Measurements from ENCODE around the gene FOXD1. TPM values are rescaled to one million over a fixed set of nuclear protein-coding genes. Genes with fewer than 3 reads are reported as not detected.
A peak's percentile ranks its signal among the peaks of the same experiment; 100 is the strongest.

Gene FOXD1
- total and polyA plus RNA-seq, 9 of the 15 experiments (the other 6 are each of a cell fraction or from before 2014, with no cell fraction given) = 0.03 to 0.40 (median 0.10) TPM; not detected in 4

GRCh38 chr5:73436535-73437100 is 12.0 kb downstream of the FOXD1 start:
- no peak for DNase-seq (ENCODE audit: extremely low read depth in 1 of 4, low spot score in 3 of 4)
- peaks cover 33 to 34% of the 10 kb centered on the region in 2 experiments; a peak in 4 of 5 replicates for H3K27me3 ChIP-seq (ENCODE audit: control insufficient read depth in 2 of 2, insufficient read depth in 2 of 2, low read length in 2 of 2)
- no peaks in the 10 kb centered on the region for H3K9me1 ChIP-seq (ENCODE audit: control insufficient read depth, insufficient read depth, low read length)
- H3K4me3 ChIP-seq = no peak overlapping the region
- POLR2A ChIA-PET = no interaction called here
- no peaks in the 10 kb centered on the region; the same call in 1 of the 2 replicates for H3K9me3 ChIP-seq (replicated peaks; ENCODE audit: control insufficient read depth, insufficient read depth, low read depth, low read length)
- no peak overlapping the region for H3K4me2 ChIP-seq (ENCODE audit: insufficient read depth, low read length)
- no peak for TF ChIP-seq DPF2 (IDR thresholded peaks at IDR 0.05)
- no peak for TF ChIP-seq HDAC2 (IDR thresholded peaks at IDR 0.05)
- no peak for TF ChIP-seq ETV1 (tag; conservative IDR thresholded peaks at IDR 0.05; ENCODE audit: low read depth)
- no peak for TF ChIP-seq ZBED1 (IDR thresholded peaks at IDR 0.05)
- TF ChIP-seq MTA3 (IDR thresholded peaks at IDR 0.05; ENCODE audit: borderline replicate concordance) = no peak
- no peak for TF ChIP-seq ATF1 (CRISPR knock-in tag; IDR thresholded peaks at IDR 0.05)
- TF ChIP-seq ATF1 (tag; IDR thresholded peaks at IDR 0.05) = no peak
- no peak for TF ChIP-seq ZNF212 (CRISPR knock-in tag; IDR thresholded peaks at IDR 0.05)
- TF ChIP-seq JUN (IDR thresholded peaks at IDR 0.05; ENCODE audit: borderline replicate concordance, low read depth, low read length) = no peak
- no peak for TF ChIP-seq JUN (CRISPR knock-in tag; IDR thresholded peaks at IDR 0.05; ENCODE audit: borderline replicate concordance)
- no peak for TF ChIP-seq ZNF589 (CRISPR knock-in tag; IDR thresholded peaks at IDR 0.05; ENCODE audit: low read depth)
- no peak for TF ChIP-seq HDAC8 (tag; IDR thresholded peaks at IDR 0.05)
- no peak for TF ChIP-seq FIP1L1 (IDR thresholded peaks at IDR 0.05; ENCODE audit: low read depth, low read length, poor library complexity, severe bottlenecking)
- TF ChIP-seq MCM2 (IDR thresholded peaks at IDR 0.05; ENCODE audit: low read depth) = no peak
- no peak for TF ChIP-seq MTA1 (IDR thresholded peaks at IDR 0.05; ENCODE audit: borderline replicate concordance)
- no peak for TF ChIP-seq EP400 (IDR thresholded peaks at IDR 0.05)
- no peak for TF ChIP-seq MED1 (CRISPR knock-in tag; IDR thresholded peaks at IDR 0.05; ENCODE audit: borderline replicate concordance)
- no peak for TF ChIP-seq GATAD2B (IDR thresholded peaks at IDR 0.05; ENCODE audit: borderline replicate concordance)
- no peak for TF ChIP-seq RBM17 (IDR thresholded peaks at IDR 0.05; ENCODE audit: borderline replicate concordance, low read depth, low read length)
- no peak for TF ChIP-seq CBFA2T2 (conservative IDR thresholded peaks at IDR 0.05)
- no peak for TF ChIP-seq ZZZ3 (IDR thresholded peaks at IDR 0.05)
- TF ChIP-seq NELFE (IDR thresholded peaks at IDR 0.05; ENCODE audit: insufficient read depth, insufficient read length) = no peak
- peak overlapping the region; percentile 54 for H2AFZ ChIP-seq (ENCODE audit: low read depth, low read length)
- no TSS peak for BruUV-seq (replicated peaks)
- H4K20me1 ChIP-seq (replicated peaks; ENCODE audit: control insufficient read depth, insufficient read depth, low read length) = no peaks in the 10 kb centered on the region; the same call in 1 of the 2 replicates
- peaks cover 0 to 14% of the 10 kb centered on the region in 2 experiments; a peak in 2 of 5 replicates for H3K4me1 ChIP-seq (replicated peaks in 1 of 2; ENCODE audit: control insufficient read depth in 2 of 2, insufficient read depth in 2 of 2, low read length in 2 of 2)
- ATAC-seq = no peak; the same call in 2 of the 3 replicates
- CTCF ChIA-PET (ENCODE audit: low intra/inter-chr PET ratio) = no interaction called here
- no peak overlapping the region for H3K27ac ChIP-seq (ENCODE audit: extremely low read depth, low read depth, low read length)
- H3K9ac ChIP-seq (ENCODE audit: insufficient read depth in 1 of 2, low read depth in 2 of 2, low read length in 2 of 2) = no peak overlapping the region
- no peaks in the 10 kb centered on the region for H3K36me3 ChIP-seq (ENCODE audit: control insufficient read depth, insufficient read depth, low read length)
- no peak for FAIRE-seq
- in situ Hi-C loops (cut with MboI) (no loop called here), intact Hi-C loops (cut with micrococcal nuclease) (loop anchor here (5.0 kb wide), 1 partner anchor 219 kb away; no protein-coding TSS in a partner anchor)
- H3K79me2 ChIP-seq (ENCODE audit: control insufficient read depth, insufficient read depth, low read length) = no peaks in the 10 kb centered on the region
- 47% methylated on average over 17 of the region's 66 CpGs for WGBS (ENCODE audit: insufficient coverage, low coverage, missing lambda C conversion rate)

Measured in K562 (cell line).